H9 (cell line): ENCODE measurements around the gene ZFP14. TPM values are rescaled to one million over a fixed set of nuclear protein-coding genes. Genes with fewer than 3 reads are reported as not detected.

Source experiments
- DNase-seq: peaks from one replicate; pipeline ENCODE4 v3.0.0-alpha.2; 2017
- H2AFZ ChIP-seq: one replicate; pipeline ENCODE4 v1.6.1; 2013; ENCODE audit warnings: mild to moderate bottlenecking, low read length, control low read depth, moderate library complexity
- H2AK5ac ChIP-seq: 2 replicates; pipeline ENCODE4 v1.6.1; 2013; ENCODE audit warnings: low read length, control low read depth, mixed read lengths; ENCODE audit not compliant: insufficient read length
- H2BK120ac ChIP-seq: one replicate; pipeline ENCODE4 v1.6.1; 2013; ENCODE audit warnings: low read depth, mild to moderate bottlenecking, low read length, control low read depth, inconsistent platforms; ENCODE audit not compliant: poor library complexity, severe bottlenecking
- H2BK12ac ChIP-seq: 2 replicates; pipeline ENCODE4 v1.6.1; 2013; ENCODE audit warnings: low read length, control low read depth, mixed read lengths, low read depth; ENCODE audit not compliant: insufficient read length
- H2BK15ac ChIP-seq: 2 replicates; pipeline ENCODE4 v1.6.1; 2013; ENCODE audit warnings: low read depth, low read length, control low read depth
- H2BK20ac ChIP-seq: one replicate; pipeline ENCODE4 v1.6.1; 2013; ENCODE audit warnings: low read depth, mild to moderate bottlenecking, low read length, control low read depth, inconsistent platforms; ENCODE audit not compliant: poor library complexity, severe bottlenecking
- H2BK5ac ChIP-seq: 2 replicates; pipeline ENCODE4 v1.6.1; 2013; ENCODE audit warnings: low read length, control low read depth, mixed read lengths; ENCODE audit not compliant: insufficient read length
- H3K14ac ChIP-seq: 2 replicates; pipeline ENCODE4 v1.6.1; 2013; ENCODE audit warnings: low read length, control low read depth; ENCODE audit not compliant: insufficient read depth
- H3K18ac ChIP-seq: 2 replicates; pipeline ENCODE4 v1.6.1; 2013; ENCODE audit warnings: low read depth, mild to moderate bottlenecking, mixed read lengths, low read length, control low read depth; ENCODE audit not compliant: insufficient read length
- H3K23ac ChIP-seq: 2 replicates; pipeline ENCODE4 v1.6.1; 2013; ENCODE audit warnings: low read length, control low read depth, mixed read lengths, low read depth; ENCODE audit not compliant: insufficient read length
- H3K23me2 ChIP-seq: 2 replicates; pipeline ENCODE4 v1.6.1; 2013; ENCODE audit warnings: low read depth, mild to moderate bottlenecking, mixed read lengths, low read length, control low read depth; ENCODE audit not compliant: insufficient read length, poor library complexity, severe bottlenecking
- H3K27ac ChIP-seq: 2 replicates; pipeline ENCODE4 v1.5.1; 2013; ENCODE audit warnings: low read length, control low read depth, mixed read lengths, low read depth; ENCODE audit not compliant: insufficient read length
- H3K27me3 ChIP-seq: 2 replicates; pipeline ENCODE4 v1.6.1; 2013; ENCODE audit warnings: low read length, control low read depth, inconsistent platforms; ENCODE audit not compliant: insufficient read depth
- H3K4ac ChIP-seq: 2 replicates; pipeline ENCODE4 v1.6.1; 2013; ENCODE audit warnings: low read depth, mild to moderate bottlenecking, control low read depth, inconsistent platforms, low read length, moderate library complexity
- H3K4me1 ChIP-seq: 2 replicates; pipeline ENCODE4 v1.6.1; 2013; ENCODE audit warnings: low read length, control low read depth, inconsistent platforms; ENCODE audit not compliant: insufficient read depth
- H3K4me2 ChIP-seq: 2 replicates; pipeline ENCODE4 v1.6.1; 2013; ENCODE audit warnings: low read length, control low read depth, mixed read lengths; ENCODE audit not compliant: insufficient read length, insufficient read depth
- H3K56ac ChIP-seq: 2 replicates; pipeline ENCODE4 v1.6.1; 2013; ENCODE audit warnings: low read depth, mild to moderate bottlenecking, mixed read lengths, low read length, control low read depth; ENCODE audit not compliant: insufficient read length
- H3K79me1 ChIP-seq: 2 replicates; pipeline ENCODE4 v1.6.1; 2013; ENCODE audit warnings: low read depth, mild to moderate bottlenecking, moderate library complexity, low read length, control low read depth, inconsistent platforms; ENCODE audit not compliant: insufficient read depth, poor library complexity, severe bottlenecking
- H3K79me2 ChIP-seq: 2 replicates; pipeline ENCODE4 v1.6.1; 2013; ENCODE audit warnings: low read length, control low read depth, inconsistent platforms; ENCODE audit not compliant: insufficient read depth
- H3K9ac ChIP-seq: 2 replicates; pipeline ENCODE4 v1.6.1; 2013; ENCODE audit warnings: low read length, control low read depth, mixed read lengths; ENCODE audit not compliant: insufficient read length; ENCODE audit errors: extremely low read depth
- H3K9me3 ChIP-seq: one replicate; pipeline ENCODE4 v1.6.1; 2013; ENCODE audit warnings: low read depth, low read length, inconsistent platforms; ENCODE audit not compliant: control insufficient read depth
- H3T11ph ChIP-seq: one replicate; pipeline ENCODE4 v1.6.1; 2013; ENCODE audit warnings: mild to moderate bottlenecking, low read length, control low read depth, inconsistent platforms
- H4K20me1 ChIP-seq: one replicate; pipeline ENCODE4 v1.6.1; 2013; ENCODE audit not compliant: control insufficient read depth, insufficient read length, insufficient read depth
- H4K5ac ChIP-seq: 2 replicates; pipeline ENCODE4 v1.6.1; 2013; ENCODE audit warnings: low read depth, mild to moderate bottlenecking, mixed read lengths, low read length, control low read depth; ENCODE audit not compliant: insufficient read length
- H4K8ac ChIP-seq: replicated peaks from 2 replicates; pipeline ENCODE4 v1.6.1; 2013; ENCODE audit warnings: low read length, control low read depth, mixed read lengths, low read depth; ENCODE audit not compliant: insufficient read length
- H4K91ac ChIP-seq: 2 replicates; pipeline ENCODE4 v1.6.1; 2013; ENCODE audit warnings: low read depth, mild to moderate bottlenecking, moderate library complexity, mixed read lengths, low read length, control low read depth; ENCODE audit not compliant: insufficient read length
- H3K27ac Mint-ChIP-seq, 3 experiments: 2 replicates in 2 of 3; 3 replicates in 1 of 3; pipeline ENCODE4 v1.8.0; 2020 to 2021; ENCODE audit warnings: mixed read lengths in 3 of 3, mild to moderate bottlenecking in 1 of 3, moderate library complexity in 1 of 3
- H3K27me3 Mint-ChIP-seq: 2 replicates; pipeline ENCODE4 v1.8.0; 2021; ENCODE audit warnings: low read depth, mild to moderate bottlenecking, moderate library complexity, mixed read lengths
- H3K36me3 Mint-ChIP-seq, 3 experiments: 2 replicates in 2 of 3; 3 replicates in 1 of 3; pipeline ENCODE4 v1.8.0; 2020 to 2021; ENCODE audit warnings: low read depth in 3 of 3, mixed read lengths in 3 of 3; ENCODE audit not compliant: insufficient read depth in 1 of 3
- H3K4me1 Mint-ChIP-seq, 2 experiments: 2 replicates each; pipeline ENCODE4 v1.8.0; 2020; ENCODE audit warnings: mixed read lengths in 2 of 2
- H3K4me3 Mint-ChIP-seq, 2 experiments: 2 replicates in 1 of 2; 3 replicates in 1 of 2; pipeline ENCODE4 v1.8.0; 2020 to 2021; ENCODE audit warnings: mild to moderate bottlenecking in 2 of 2, mixed read lengths in 2 of 2, moderate library complexity in 1 of 2
- H3K9me3 Mint-ChIP-seq, 2 experiments: 2 replicates in 1 of 2; 3 replicates in 1 of 2; pipeline ENCODE4 v1.8.0; 2020; ENCODE audit warnings: mild to moderate bottlenecking in 2 of 2, mixed read lengths in 2 of 2, moderate library complexity in 1 of 2
- CTCF ChIP-seq: fragments of 200-600 bp; sonication (generic); conservative IDR thresholded peaks from 3 replicates; pipeline ENCODE4 v1.8.0; 2021; ENCODE audit warnings: antibody characterized with exemption, mild to moderate bottlenecking
- WGBS: extraction: QIAGEN DNeasy Blood & Tissue Kit; methylation state at CpG from one replicate; pipeline ENCODE4 v1.1.7; 2013; ENCODE audit warnings: missing lambda C conversion rate, low lambda C conversion rate, mixed read lengths; ENCODE audit not compliant: insufficient read length; ENCODE audit errors: extremely low coverage; 5-methylcytosine and 5-hydroxymethylcytosine counted together
- total RNA-seq: library from RNA; stranded (reverse); gene quantifications from 2 replicates; pipeline ENCODE4 v1.2.1, GENCODE V29; 2021

The ZFP14 gene
- total RNA-seq, 1 experiment from 2014 or later: 4.5 TPM

GRCh38 chr19:36423925-36424324 is 44.9 kb upstream of the ZFP14 start:
- no peak for DNase-seq

More at GRCh38 chr19:36423925-36424324, 44.9 kb upstream of the ZFP14 start:
- no CpG with 5 or more reads among the region's 4 CpGs for WGBS
- Histone ChIP-seq H3K27me3 (no peaks in the 10 kb centered on the region; the same call in 1 of the 2 replicates), H3K79me1 (no peaks in the 10 kb centered on the region), H3K4me2 (no peak overlapping the region), H4K5ac (no peak overlapping the region), H2BK20ac (no peak overlapping the region), H3K23me2 (peaks cover 3% of the 10 kb centered on the region), H3K4ac (no peak overlapping the region), H3K27ac (no peak overlapping the region), H4K91ac (no peak overlapping the region), H2BK120ac (no peak overlapping the region), H3K56ac (no peak overlapping the region), H2BK15ac (no peak overlapping the region), H4K20me1 (no peaks in the 10 kb centered on the region), H3K9me3 (no peaks in the 10 kb centered on the region), H3K14ac (no peak overlapping the region), H2BK5ac (no peak overlapping the region), H2AFZ (no peak overlapping the region), H3T11ph (no peak overlapping the region), H2BK12ac (no peak overlapping the region), H3K18ac (no peak overlapping the region), H3K9ac (no peak overlapping the region), H4K8ac (no peak overlapping the region), H2AK5ac (no peak overlapping the region), H3K23ac (no peak overlapping the region), H3K79me2 (no peaks in the 10 kb centered on the region), H3K4me1 (no peaks in the 10 kb centered on the region)
- Mint-ChIP-seq H3K4me3 (no peak overlapping the region), H3K27me3 (peaks cover 6% of the 10 kb centered on the region), H3K9me3 (peaks cover 0 to 6% of the 10 kb centered on the region in 2 experiments; a peak in 3 of 5 replicates), H3K27ac (no peak overlapping the region), H3K36me3 (no peaks in the 10 kb centered on the region; a peak in 1 of 7 replicates), H3K4me1 (peaks cover 2 to 3% of the 10 kb centered on the region in 2 experiments; a peak in 3 of 4 replicates)
- no peak for TF ChIP-seq CTCF
